ENCODE data around the gene TTBK1.

Gene TTBK1

GRCh38 chr6:43255408-43256054 lies 12.2 kb downstream of the TTBK1 start:
- no peak for DNase-seq (ENCODE audit: low read depth)

- DNase-seq (ENCODE audit: low read depth): no peak
Measured at GRCh38 chr6:43256670-43257366, 13.5 kb downstream of the TTBK1 start.

GRCh38 chr6:43257367-43258145 lies 14.3 kb downstream of the TTBK1 start:
- DNase-seq (ENCODE audit: low read depth): no peak

- DNase-seq (ENCODE audit: low read depth): no peak
Measured at GRCh38 chr6:43258180-43258579, 14.9 kb downstream of the TTBK1 start.

DNA sequence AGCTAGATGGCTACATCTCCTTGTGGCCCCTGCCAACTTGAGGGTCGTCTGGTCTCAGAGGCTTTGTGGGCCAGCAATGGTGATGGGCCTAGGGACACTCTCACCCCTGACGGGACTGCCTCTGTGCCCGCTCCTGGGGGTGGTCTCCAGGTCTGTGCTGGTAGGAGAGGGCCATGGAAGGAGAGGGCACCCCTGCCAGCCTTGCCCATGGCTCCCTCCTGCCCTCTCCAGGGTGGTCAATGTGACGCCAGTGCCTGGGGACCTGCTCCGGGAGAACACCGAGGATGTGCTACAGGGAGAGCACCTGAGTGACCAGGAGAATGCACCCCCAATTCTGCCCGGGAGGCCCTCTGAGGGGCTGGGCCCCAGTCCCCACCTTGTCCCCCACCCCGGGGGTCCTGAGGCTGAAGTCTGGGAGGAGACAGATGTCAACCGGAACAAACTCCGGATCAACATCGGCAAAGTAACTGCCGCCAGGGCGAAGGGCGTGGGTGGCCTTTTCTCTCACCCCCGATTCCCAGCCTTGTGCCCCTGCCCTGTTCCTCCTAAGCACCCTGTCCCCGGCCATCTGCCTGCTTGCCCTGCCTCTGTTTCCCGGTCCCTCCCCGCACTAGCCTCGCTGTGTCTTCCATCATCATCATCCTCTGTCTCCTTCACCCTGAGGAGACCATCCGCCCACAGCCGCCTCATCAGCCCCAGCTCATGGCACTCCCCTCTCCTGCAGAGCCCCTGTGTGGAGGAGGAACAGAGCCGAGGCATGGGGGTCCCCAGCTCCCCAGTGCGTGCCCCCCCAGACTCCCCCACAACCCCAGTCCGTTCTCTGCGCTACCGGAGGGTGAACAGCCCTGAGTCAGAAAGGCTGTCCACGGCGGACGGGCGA lies 15.8 kb downstream of the TTBK1 start:
- DNase-seq (ENCODE audit: low read depth): no peak

DNA sequence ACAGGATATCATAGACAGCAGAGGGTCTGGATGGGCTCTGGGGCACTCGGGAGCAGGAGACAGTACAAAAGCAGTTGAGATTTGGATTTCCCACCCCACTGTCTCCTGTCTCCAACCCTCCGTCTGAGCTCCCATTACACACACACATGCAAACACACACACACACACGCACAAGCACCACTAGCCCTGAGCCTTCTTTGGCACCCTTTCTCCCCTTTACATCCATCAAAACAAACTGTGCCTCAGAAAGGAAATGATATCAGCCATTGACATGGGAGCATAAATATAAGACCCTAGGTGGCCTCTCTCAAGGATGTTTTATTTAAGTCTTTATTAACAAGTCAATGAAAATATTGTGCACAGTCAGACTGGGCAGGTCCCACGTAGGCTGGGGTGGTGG lies 17.5 kb downstream of the TTBK1 start:
- no peak for DNase-seq (ENCODE audit: low read depth)

GRCh38 chr6:43261198-43261597 lies 17.9 kb downstream of the TTBK1 start:
- no peak for DNase-seq (ENCODE audit: low read depth)

GRCh38 chr6:43262000-43262779 lies 18.9 kb downstream of the TTBK1 start:
- no peak for DNase-seq (ENCODE audit: low read depth)

DNA sequence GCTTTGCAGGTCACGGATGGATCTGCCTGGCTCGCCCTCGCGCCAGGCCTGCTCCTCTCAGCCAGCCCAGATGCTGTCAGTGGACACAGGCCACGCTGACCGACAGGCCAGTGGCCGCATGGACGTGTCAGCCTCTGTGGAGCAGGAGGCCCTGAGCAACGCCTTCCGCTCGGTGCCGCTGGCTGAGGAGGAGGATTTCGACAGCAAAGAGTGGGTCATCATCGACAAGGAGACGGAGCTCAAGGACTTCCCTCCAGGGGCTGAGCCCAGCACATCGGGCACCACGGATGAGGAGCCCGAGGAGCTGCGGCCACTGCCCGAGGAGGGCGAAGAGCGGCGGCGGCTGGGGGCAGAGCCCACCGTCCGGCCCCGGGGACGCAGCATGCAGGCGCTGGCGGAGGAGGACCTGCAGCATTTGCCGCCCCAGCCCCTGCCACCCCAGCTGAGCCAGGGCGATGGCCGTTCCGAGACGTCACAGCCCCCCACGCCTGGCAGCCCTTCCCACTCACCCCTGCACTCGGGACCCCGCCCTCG lies 19.6 kb downstream of the TTBK1 start:
- DNase-seq (ENCODE audit: low read depth): no peak

DNA sequence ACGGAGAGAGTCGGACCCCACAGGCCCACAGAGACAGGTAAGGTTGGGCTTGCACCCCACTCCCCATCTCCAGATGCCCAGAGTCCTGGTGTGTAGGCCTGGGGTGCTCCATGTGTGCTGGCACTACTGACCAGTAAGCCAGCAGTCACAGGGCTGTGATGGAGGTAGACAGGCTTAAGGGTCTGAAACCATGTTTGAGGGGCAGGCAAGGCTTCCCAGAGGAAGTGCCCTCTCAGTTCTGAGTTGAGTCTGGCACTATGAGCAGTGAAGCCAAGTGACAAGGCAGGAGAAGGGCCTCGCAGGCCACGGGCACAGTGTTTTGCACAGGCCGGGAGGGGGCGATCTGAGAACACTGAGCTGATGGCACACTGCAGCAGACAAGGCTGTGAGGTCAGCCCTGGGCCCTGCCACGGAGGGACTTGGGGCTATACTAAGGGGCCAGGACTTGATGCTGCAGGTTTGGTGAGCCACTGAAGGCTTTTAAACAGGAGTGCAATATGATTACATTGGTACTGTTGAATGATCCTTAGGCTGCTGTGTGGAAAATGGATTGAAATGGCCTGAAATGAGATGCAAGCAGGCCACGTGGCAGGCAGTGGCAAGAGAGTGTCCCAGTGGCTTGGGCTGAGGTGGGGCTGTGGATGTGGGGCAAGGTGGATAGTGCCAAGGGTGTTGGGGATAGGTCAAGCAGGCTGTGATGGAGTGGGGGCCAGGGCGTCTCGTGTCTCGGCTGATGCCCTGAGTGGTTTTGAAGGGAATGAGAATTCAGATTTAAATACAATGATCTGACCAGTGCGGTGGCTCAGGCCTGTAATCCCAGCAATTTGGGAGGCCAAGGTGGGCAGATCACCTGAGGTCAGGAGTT lies 20.3 kb downstream of the TTBK1 start:
- peak; percentile 51 for DNase-seq (ENCODE audit: low read depth)

- no peak for DNase-seq (ENCODE audit: low read depth)
Measured at GRCh38 chr6:43264599-43265145, 21.4 kb downstream of the TTBK1 start.

DNA sequence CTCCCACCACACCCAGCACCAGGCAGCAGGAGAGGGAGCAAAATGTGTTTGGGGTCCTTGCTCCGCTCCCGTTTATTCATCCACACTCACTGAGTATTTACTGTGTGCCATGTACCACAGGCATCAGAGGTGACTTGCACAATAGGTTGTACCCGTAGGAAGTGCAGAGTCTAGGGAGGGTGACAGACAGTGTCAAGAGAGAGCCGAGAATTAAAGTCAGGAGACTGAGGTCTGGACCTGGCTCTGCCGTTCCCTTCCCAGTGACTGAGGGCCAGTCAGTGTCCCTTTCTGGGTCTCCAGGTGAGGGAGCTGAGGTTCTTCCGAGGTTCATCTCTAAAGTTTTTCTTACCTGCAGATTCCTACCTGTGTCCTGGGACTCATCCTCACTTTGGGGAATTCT lies 22.3 kb downstream of the TTBK1 start:
- DNase-seq (ENCODE audit: low read depth): no peak

- no peak for DNase-seq (ENCODE audit: low read depth)
Measured at GRCh38 chr6:43267619-43268354, 24.5 kb downstream of the TTBK1 start.

DNA sequence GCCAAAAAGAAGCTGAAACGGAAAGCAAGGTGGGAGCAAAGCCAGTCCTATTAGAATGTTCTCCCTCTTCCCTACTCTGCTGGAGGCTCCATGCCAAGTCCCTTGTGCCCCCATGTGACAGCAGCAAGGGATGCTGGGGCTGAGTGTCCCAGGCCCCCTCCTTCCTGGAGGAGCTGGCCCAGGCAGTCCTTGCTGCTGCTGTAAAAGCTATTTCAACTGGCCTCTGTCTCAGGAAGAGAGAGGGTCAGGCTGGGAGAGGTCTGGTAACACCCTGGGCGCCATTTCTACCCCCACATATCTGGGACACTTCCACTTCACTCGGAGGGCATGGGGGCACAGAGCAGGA lies 25.0 kb downstream of the TTBK1 start:
- DNase-seq (ENCODE audit: low read depth): no peak

DNA sequence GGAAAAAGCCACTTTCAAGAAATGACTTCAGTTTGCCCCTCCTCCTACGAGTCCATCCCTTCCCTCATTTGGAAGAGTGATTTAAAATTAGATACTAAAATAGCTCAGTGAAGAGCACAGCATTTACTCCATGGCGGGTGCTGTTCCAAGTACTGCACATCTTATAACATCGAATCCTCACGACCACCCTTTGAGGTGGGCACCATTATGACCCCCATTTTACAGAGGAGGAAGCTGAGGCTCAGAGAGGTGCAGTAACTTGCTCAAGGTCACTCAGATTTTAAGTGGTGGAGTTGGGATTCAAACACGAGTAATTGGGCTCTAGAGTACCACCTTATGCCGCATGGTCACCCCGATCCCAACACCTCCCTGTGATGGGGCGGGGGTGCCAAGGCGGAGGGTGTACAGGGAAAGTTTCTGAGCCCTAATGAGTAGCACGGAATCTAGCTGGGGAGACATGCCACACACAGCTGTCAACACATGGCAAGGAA lies 25.5 kb downstream of the TTBK1 start:
- DNase-seq (ENCODE audit: low read depth): no peak

DNA sequence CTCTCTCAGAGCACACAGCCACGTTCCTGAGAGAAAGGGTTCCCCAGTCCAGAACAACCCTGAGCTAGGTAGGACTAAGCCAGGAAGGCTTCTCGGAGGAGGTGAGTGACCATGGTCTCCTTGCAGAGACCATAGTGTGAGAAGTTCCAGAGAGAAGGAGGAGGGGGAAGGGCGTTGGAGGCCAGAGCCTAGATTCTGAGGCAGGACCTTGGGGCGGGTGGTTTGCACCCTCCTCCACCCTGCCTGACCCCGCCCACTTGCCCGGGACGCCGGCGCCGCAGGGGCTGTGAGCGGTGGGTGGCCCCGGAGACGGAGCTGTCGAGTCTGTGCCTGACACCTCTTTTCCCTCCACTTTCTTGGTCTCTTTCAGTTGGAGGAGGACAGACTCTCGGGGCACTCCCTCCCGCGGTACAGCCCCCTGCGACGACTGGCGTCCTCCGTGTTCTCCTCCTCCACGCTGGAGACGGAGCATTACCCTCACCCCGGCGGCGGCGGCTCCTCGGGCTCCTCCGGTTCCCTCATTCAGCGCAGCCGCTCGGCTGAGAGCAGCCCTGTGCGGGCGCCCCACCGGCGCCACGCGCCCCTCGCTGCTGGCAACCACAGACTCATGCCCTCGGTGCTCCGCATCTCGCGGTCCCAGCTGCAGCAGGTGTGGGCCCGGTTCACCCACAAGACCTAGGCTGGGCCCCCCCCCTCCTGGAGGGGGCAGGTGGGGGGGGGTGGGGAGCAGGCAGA lies 26.2 kb downstream of the TTBK1 start:
- no peak for DNase-seq (ENCODE audit: low read depth)

DNA sequence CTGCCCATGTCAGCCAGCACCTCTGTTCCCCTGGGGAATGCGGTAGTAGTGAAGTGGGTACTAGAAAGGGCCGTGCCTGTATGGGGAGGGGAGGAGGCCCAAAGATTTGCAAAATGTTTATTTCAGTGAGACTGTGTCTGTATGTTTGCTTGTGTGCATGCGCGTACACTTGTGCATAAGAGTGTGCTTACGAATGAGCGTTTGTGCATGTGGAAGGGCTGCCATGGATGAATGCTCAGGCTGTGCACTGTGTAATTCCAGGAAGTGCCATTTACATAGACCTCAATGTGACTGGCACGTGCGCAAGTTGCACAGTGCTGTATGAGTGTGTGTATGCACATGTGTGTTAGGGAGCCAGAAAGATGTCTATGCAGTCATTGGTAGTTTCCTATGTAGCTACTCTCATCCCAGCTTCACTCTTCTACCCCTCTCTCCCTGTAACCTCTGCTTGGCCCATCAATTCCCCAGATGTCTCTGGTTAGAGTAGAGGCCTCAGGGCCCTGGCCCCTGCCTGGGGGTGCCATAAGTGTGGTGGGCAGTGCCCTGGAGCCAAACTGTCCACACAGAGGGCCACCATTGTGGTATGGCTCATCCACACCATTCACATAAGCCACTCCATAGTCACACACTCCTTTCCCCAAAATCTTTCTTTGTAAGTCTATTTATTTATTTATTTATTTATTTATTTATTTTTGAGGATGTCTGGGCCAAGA lies 28.0 kb downstream of the TTBK1 start:
- no peak for DNase-seq (ENCODE audit: low read depth)

- no peak for DNase-seq (ENCODE audit: low read depth)
Measured at GRCh38 chr6:43271944-43272343, 28.7 kb downstream of the TTBK1 start.

Data from amniotic epithelial cell (primary cell).